Adipocyte (in vitro differentiated cells): Measurements from ENCODE around the gene TRIM72.
"Not testable (repeated sequence)": the region's sequence is repeated elsewhere in the genome, so short reads cannot be mapped to it uniquely, and the experiment has no call there.

ENCODE experiments used
- DNase-seq: peaks from one replicate; pipeline ENCODE4 v3.0.0-alpha.2; 2015; ENCODE audit warnings: low read depth
- H3K27me3 ChIP-seq: replicated peaks from 2 replicates; pipeline ENCODE4 v1.7.0; 2013; ENCODE audit warnings: mild to moderate bottlenecking, low read length, moderate library complexity; ENCODE audit not compliant: control insufficient read depth, insufficient read depth
- H3K36me3 ChIP-seq: 2 replicates; pipeline ENCODE4 v1.7.0; 2013; ENCODE audit warnings: low read length, mild to moderate bottlenecking, moderate library complexity; ENCODE audit not compliant: control insufficient read depth, insufficient read depth, severe bottlenecking
- H3K4me1 ChIP-seq: 2 replicates; pipeline ENCODE4 v1.7.0; 2013; ENCODE audit warnings: mild to moderate bottlenecking, low read length, moderate library complexity; ENCODE audit not compliant: control insufficient read depth, insufficient read depth
- H3K4me3 ChIP-seq: 2 replicates; pipeline ENCODE4 v1.7.0; 2013; ENCODE audit warnings: mild to moderate bottlenecking, low read length, moderate library complexity
- H3K9ac ChIP-seq: 2 replicates; pipeline ENCODE4 v1.7.0; 2013; ENCODE audit warnings: mild to moderate bottlenecking, low read length, moderate library complexity
- H3K9me3 ChIP-seq: 2 replicates; pipeline ENCODE4 v1.7.0; 2013; ENCODE audit warnings: mild to moderate bottlenecking, low read length, moderate library complexity; ENCODE audit not compliant: control insufficient read depth

The TRIM72 gene

GRCh38 chr16:31268033-31268365, 54.1 kb downstream of the TRIM72 start:
- Histone ChIP-seq H3K4me3 (no peak overlapping the region), H3K4me1 (no peaks in the 10 kb centered on the region), H3K27me3 (peaks cover 10% of the 10 kb centered on the region), H3K9me3 (no peaks in the 10 kb centered on the region), H3K9ac (no peak overlapping the region), H3K36me3 (no peaks in the 10 kb centered on the region)
- no peak for DNase-seq

DNA sequence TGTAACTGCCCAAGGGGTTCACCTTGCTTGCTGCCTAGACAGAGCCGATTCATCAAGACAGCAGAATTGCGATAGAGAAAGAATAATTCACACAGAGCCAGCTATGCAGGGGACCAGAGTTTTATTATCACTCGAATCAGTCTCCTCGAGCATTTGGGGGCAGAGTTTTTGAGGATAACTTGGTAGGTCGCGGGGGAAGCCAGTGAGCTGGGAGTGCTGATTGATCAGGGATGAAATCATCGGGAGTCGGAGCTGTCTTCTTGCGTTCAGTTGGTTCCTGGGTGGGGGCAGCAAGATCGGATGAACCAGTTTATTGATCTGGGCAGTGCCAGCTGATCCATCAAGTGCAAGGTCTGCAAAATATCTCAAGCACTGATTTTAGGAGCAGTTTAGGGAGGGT, 55.0 kb downstream of the TRIM72 start:
- no peak overlapping the region for H3K9ac ChIP-seq
- no peak for DNase-seq
- no peak overlapping the region for H3K4me3 ChIP-seq
- H3K4me1 ChIP-seq = no peaks in the 10 kb centered on the region
- peaks cover 10% of the 10 kb centered on the region for H3K27me3 ChIP-seq
- no peaks in the 10 kb centered on the region for H3K36me3 ChIP-seq
- no peaks in the 10 kb centered on the region for H3K9me3 ChIP-seq

DNA sequence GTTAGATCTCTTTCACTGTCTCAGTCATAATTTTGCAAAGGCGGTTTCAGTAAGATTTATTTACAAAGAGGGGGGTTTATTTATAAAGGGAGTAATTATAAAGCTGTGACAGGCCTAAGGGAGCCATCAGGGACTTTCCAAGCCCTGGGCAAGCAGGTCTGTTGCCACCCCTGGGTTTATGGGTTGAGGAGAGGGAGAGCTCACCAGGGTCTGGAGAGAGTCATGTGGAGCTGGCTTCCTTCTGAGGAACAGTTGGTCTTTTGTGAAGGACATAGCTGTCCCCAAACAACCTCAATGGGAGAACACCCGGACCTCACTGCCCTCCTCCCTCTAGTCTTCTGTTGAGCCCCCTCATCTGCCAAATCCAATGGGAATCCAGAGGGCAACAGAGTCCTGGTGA, 55.6 kb downstream of the TRIM72 start:
- Histone ChIP-seq H3K4me3 (no peak overlapping the region), H3K36me3 (no peaks in the 10 kb centered on the region), H3K9ac (no peak overlapping the region), H3K9me3 (no peaks in the 10 kb centered on the region), H3K4me1 (no peaks in the 10 kb centered on the region), H3K27me3 (peaks cover 10% of the 10 kb centered on the region)
- DNase-seq = no peak

GRCh38 chr16:31269973-31270372, 56.1 kb downstream of the TRIM72 start:
- not testable (repeated sequence) for H3K9ac ChIP-seq, H3K9me3 ChIP-seq, H3K4me1 ChIP-seq, H3K36me3 ChIP-seq, H3K4me3 ChIP-seq, DNase-seq
- H3K27me3 ChIP-seq = peaks cover 10% of the 10 kb centered on the region

DNA sequence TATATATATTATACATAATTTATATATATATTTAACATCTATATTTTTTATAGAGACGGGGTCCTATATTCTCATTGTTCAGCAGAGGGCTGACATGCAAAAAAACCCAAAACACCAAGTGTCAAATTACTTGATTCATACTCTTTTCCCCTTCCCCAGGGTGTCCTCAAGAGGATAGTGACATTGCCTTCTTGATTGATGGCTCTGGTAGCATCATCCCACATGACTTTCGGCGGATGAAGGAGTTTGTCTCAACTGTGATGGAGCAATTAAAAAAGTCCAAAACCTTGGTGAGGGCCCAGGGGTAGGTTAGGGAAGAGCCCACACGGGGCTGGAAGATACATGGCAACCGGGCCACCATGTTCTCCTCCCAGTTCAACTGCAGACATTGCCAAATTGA, 56.9 kb downstream of the TRIM72 start:
- Histone ChIP-seq H3K36me3 (no peaks in the 10 kb centered on the region), H3K27me3 (peaks cover 10% of the 10 kb centered on the region), H3K9ac (no peak overlapping the region), H3K4me3 (no peak overlapping the region), H3K4me1 (no peaks in the 10 kb centered on the region), H3K9me3 (no peaks in the 10 kb centered on the region)
- DNase-seq = no peak

GRCh38 chr16:31271621-31272190, 57.8 kb downstream of the TRIM72 start:
- Histone ChIP-seq H3K27me3 (peaks cover 10% of the 10 kb centered on the region), H3K9ac (no peak overlapping the region), H3K9me3 (no peaks in the 10 kb centered on the region), H3K4me1 (no peaks in the 10 kb centered on the region), H3K4me3 (no peak overlapping the region), H3K36me3 (no peaks in the 10 kb centered on the region)
- DNase-seq = no peak

DNA sequence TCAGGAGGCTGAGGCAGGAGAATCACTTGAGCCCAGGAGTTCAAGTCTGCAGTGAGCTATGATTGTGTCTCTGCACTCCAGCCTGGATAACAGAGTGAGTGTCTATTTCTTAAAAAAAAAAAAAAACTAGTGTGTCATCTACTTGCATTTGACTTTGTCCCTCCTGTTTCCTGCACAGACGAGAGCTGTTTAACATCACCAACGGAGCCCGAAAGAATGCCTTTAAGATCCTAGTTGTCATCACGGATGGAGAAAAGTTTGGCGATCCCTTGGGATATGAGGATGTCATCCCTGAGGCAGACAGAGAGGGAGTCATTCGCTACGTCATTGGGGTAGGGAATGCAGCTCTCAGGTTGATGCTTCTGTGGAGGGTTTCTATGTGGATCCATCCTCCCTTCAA, 59.3 kb downstream of the TRIM72 start:
- peaks cover 7% of the 10 kb centered on the region for H3K27me3 ChIP-seq
- no peak for DNase-seq
- H3K9ac ChIP-seq = no peak overlapping the region
- H3K36me3 ChIP-seq = no peaks in the 10 kb centered on the region
- H3K4me1 ChIP-seq = no peaks in the 10 kb centered on the region
- no peaks in the 10 kb centered on the region for H3K9me3 ChIP-seq
- H3K4me3 ChIP-seq = no peak overlapping the region

DNA sequence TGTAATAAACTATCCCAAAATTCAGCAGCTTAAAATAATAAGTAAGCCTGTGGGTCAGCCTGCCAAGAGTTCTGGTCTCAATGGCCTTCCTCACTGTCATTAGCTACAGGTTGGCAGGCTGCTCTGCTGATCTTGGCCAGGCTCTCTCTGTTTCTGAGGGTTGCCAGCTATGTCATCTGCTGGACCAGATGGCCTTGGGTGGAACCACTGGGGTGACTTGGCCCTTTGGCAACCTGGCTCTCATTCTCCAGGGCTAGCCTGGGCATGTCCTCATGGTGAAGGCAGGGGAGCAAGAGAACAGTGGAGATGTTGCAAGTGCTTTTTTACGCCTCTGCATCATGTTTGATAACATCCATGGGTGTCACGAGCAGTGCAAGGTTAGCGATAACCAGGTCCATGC, 59.8 kb downstream of the TRIM72 start:
- Histone ChIP-seq H3K4me3 (no peak overlapping the region), H3K9me3 (no peaks in the 10 kb centered on the region), H3K36me3 (no peaks in the 10 kb centered on the region), H3K27me3 (peaks cover 3% of the 10 kb centered on the region), H3K4me1 (no peaks in the 10 kb centered on the region), H3K9ac (no peak overlapping the region)
- no peak for DNase-seq

DNA sequence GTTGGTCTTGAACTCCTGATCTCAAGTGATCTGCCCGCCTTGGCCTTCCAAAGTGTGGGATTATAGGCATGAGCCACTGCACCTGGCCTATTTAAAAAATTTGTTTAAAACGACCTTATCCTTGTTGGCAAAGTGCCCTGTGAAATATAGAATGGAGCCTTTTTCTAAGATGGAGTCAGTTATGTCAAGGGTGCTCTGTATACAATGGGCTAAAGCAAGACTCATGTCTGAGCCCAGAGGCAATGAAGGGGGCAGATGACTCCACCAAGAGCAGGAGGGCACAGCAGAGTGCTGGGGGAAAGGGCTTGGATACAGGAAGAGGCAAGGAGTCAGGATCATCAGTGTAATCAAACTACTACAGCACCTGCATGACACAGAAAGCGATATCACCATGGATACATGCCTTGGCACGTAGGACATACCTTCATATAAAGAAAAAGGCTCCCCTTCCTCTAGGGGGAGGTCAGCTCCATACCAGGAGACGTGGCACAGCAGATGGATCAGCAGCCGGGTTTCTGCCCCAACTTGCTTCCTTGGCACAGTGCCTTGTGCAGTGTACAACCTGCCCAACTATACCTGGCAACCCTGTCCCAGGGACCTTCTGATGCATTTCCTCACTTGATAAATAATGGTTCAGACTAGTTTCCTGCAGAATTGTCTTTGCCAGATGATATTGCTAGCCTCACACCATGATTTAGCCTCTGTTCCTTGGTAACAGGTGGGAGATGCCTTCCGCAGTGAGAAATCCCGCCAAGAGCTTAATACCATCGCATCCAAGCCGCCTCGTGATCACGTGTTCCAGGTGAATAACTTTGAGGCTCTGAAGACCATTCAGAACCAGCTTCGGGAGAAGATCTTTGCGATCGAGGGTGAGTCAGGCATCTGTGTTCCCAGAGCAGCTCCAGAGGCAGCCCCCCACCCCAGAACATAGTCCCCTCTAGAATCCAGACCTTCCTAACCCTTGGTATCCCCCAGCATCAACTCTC, 61.2 kb downstream of the TRIM72 start:
- H3K9me3 ChIP-seq = no peaks in the 10 kb centered on the region
- no peak for DNase-seq
- H3K4me3 ChIP-seq = no peak overlapping the region
- no peaks in the 10 kb centered on the region for H3K27me3 ChIP-seq
- no peak overlapping the region for H3K9ac ChIP-seq
- H3K36me3 ChIP-seq = no peaks in the 10 kb centered on the region
- no peaks in the 10 kb centered on the region for H3K4me1 ChIP-seq

- Histone ChIP-seq H3K4me3 (no peak overlapping the region), H3K9me3 (no peaks in the 10 kb centered on the region), H3K27me3 (no peaks in the 10 kb centered on the region), H3K36me3 (no peaks in the 10 kb centered on the region), H3K9ac (no peak overlapping the region), H3K4me1 (no peaks in the 10 kb centered on the region)
- DNase-seq = no peak
Observed at GRCh38 chr16:31276600-31276999, 62.7 kb downstream of the TRIM72 start.

- no peak for DNase-seq
- no peak overlapping the region for H3K4me3 ChIP-seq
- no peaks in the 10 kb centered on the region for H3K27me3 ChIP-seq
- no peaks in the 10 kb centered on the region for H3K9me3 ChIP-seq
- H3K4me1 ChIP-seq = no peaks in the 10 kb centered on the region
- H3K36me3 ChIP-seq = no peaks in the 10 kb centered on the region
- no peak overlapping the region for H3K9ac ChIP-seq
Observed at GRCh38 chr16:31277659-31278260, 63.8 kb downstream of the TRIM72 start.
